Raji (cell line): Measurements from ENCODE around the gene WDR83.

Experiments used
- POLR2A ChIP-seq: IDR thresholded peaks from 2 replicates; pipeline ENCODE4 v1.6.1; 2011; ENCODE audit warnings: low read depth, low read length, control low read depth; ENCODE audit not compliant: insufficient read depth

WDR83 gene

DNA sequence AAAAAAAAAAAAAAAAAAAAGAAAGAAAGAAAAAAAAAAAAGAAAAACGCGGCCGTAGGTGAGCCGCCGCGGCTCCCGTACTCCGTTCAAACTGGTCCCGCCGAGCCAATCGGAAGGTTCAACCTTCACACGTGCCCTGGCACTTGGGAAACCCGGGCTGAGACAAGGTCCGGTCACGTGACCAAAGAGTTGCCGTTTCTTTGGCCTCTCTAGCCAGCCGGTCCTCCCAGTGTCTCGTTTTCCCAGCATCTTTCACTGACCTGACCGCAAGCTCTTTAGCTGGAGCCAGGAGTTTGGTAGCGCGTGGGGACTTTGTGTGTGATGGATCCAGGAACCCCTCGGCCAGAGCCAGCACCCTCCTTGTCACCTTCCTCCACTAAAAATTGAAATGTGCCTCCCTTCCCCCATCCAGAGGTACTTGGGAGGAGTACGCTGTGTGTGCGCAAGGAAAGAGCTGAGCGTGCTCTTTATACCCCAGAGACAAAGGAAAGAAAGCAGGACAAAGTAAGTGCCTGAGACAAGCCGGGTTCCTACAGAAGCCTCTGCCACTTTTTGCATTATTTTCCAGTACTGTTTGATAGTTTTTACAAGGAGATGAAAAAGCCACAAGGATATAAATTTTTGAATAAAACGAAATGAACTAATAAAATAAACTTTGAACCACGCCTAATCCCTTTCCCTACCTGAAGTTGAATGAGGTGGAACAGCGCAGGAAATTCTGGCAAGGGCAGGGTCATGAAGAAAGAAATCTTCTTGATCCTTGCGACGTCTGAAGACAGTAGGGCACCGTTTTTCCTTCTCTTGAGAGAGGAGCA is 56.2 kb downstream of the WDR83 start:
- peak; percentile 88 for TF ChIP-seq POLR2A

- TF ChIP-seq POLR2A, result no peak
Measured at GRCh38 chr19:12723381-12723640, 56.7 kb downstream of the WDR83 start.

- TF ChIP-seq POLR2A, result peak; percentile 80
Measured at GRCh38 chr19:12723641-12724426, 57.2 kb downstream of the WDR83 start, which contains the start of gene TNPO2. Gene TNPO2 (minus strand): TSS chr19:12723932. CDS start chr19:12720977, 2,955 bp downstream.
